Subcutaneous adipose tissue (tissue), 4 donors: ENCODE data around the gene VPREB1. TPM values are rescaled to one million over a fixed set of nuclear protein-coding genes. Genes with fewer than 3 reads are reported as not detected.

Experiments
- total RNA-seq, 4 donors: library from RNA; depleted of rRNA; stranded (reverse); fragments of >200 nt; gene quantifications; one replicate each; pipeline ENCODE4 v1.1.0, GENCODE V29; 2016
- TF ChIP-seq, protein P1 (sequence below): fragments of 450-650 bp; IDR thresholded peaks from one replicate; pipeline ENCODE4 v1.5.1; 2016; ENCODE audit warnings: low read depth, mild to moderate bottlenecking, control low read depth, antibody characterized with exemption, moderate library complexity

VPREB1 gene
- total RNA-seq, 4 donors from 2014 or later: not detected

DNA sequence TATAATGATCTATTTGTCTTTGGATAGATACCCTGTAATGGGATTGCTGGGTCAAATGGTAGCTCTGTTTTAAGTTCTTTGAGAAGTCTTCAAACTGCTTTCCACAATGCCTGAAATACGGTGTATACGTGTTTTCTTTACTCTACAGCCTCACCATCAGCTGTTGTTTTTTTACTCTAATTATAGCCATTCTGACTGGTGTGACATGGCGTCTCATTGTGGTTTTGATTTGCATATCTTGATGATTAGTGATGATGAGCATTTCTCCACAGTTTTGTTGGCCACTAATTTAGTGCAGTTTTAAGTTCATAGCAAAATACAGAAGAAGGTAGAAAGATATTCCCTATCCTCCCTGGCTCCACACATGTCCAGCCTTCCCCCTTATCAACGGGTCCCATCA is 26.3 kb upstream of the VPREB1 start:
- TF ChIP-seq, protein P1, sequence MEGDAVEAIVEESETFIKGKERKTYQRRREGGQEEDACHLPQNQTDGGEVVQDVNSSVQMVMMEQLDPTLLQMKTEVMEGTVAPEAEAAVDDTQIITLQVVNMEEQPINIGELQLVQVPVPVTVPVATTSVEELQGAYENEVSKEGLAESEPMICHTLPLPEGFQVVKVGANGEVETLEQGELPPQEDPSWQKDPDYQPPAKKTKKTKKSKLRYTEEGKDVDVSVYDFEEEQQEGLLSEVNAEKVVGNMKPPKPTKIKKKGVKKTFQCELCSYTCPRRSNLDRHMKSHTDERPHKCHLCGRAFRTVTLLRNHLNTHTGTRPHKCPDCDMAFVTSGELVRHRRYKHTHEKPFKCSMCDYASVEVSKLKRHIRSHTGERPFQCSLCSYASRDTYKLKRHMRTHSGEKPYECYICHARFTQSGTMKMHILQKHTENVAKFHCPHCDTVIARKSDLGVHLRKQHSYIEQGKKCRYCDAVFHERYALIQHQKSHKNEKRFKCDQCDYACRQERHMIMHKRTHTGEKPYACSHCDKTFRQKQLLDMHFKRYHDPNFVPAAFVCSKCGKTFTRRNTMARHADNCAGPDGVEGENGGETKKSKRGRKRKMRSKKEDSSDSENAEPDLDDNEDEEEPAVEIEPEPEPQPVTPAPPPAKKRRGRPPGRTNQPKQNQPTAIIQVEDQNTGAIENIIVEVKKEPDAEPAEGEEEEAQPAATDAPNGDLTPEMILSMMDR: no peak

DNA sequence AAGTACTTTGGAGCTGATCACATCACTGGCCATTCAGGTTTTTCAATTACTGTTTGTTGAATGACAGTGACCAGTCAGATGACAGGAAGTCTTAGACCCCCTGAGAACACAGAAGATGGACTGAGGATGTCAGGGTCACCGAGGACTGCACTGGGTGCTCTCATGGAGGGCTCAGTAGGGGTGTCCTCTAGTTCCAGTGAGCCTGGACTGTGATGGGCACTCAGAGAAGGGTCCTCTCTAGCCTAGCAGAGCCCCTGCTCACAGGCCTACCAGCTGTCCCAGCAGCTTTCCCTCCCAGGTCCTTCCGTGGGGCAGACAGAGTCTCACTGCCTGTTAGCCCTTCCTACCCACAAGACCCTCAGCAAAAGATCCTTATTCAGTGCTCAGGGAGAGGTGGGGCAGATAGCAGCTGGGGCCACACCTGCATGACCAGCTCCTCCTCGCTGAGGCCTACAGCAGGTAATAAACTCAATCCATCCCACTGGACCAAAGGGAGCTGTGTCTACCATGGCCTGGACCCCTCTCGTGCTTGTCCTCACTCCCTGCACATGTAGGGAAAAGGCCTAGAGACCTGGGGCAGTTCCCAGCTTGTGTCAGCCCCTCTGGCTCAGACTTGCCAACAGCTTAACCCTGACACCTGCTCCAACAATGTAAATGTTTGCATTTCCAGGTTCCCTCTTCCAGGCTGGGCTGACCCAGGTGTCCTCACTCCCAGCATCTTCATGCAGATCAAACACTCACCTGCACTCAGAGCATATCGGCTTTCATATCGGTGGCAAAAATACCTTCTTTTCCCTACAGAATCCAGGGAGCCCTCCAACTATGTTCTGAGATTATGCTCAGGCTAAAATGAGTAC is 25.2 kb upstream of the VPREB1 start:
- TF ChIP-seq, protein P1: no peak

DNA sequence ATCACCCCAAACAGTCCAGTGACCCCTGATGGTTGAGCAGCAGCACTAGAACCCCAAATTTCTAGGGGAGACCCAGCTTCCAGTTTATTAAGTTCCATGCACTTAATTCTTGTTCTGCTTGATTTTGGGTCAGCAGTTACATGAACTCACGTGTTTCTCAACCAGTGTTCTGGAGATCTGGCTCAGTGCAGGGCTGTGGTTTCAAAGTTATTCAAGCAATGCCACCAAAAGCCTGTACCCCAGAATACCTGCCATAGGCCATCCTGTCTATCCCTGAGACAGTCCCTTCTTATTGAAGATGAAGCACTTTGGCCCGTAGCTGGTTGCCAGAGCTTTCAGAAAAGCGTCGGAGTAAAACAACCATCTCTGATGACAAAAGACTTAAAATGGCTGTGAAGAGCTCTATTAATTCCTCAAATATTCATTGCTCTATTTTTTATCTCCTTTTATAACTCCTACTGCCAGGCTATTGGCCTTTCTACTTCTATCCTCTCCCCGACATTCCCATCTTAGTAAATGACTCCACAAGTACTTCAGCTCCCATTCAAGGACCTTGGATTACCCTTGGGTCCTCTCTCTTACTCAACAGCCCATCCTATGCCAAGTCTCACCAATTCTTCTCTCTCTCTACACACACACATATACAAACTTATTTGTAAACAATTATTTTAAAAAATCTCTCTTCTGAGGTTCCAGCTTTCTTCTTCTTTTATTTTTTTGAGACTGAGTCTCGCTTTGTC is 18.0 kb upstream of the VPREB1 start:
- TF ChIP-seq, protein P1: no peak

DNA sequence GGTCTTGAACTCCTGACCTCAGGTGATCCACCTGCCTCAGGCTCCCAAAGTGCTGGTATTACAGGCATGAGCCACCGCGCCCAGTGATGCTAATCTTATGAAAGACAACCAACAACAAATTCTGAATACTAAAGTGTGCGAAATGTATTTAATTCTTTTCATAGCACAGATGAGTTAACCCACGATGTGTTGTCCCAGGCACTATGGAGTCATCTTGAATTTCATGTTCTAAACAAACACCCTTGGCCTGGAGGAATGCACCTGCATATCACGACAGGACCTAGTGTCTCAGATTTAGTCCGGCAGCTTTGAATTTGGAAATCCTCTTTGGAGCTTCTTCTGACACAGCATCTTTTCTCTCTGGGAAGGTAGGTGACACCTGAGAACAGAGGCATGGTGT is 16.2 kb upstream of the VPREB1 start:
- TF ChIP-seq, protein P1: no peak

DNA sequence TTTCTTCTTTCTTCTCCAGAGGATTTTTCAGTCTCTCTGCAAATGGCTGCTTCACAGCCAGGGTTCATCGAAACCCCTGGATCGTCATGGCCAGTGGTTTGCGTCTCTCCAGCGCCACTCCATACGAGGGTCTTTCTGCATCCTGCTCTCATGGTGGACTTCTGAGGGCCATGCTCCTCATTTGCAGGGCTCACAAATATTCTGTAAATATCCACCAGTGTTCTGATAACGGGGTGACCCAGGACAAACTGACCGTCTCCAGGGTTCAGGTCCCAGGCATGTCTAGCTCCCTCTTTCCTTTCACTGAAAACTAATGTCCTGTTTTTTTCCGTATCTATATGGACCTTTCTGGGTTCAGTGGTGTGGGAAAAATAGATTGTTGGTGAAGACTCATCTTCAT is 15.7 kb upstream of the VPREB1 start:
- TF ChIP-seq, protein P1: no peak

GRCh38 chr22:22229683-22230420 is 14.7 kb upstream of the VPREB1 start:
- TF ChIP-seq, protein P1: no peak

GRCh38 chr22:22230438-22230837 is 14.1 kb upstream of the VPREB1 start:
- TF ChIP-seq, protein P1: no peak
